ENCODE results near the gene UXS1.
"Not testable (repeated sequence)": the region's sequence is repeated elsewhere in the genome, so short reads cannot be mapped to it uniquely, and the experiment has no call there.

The UXS1 gene

DNA sequence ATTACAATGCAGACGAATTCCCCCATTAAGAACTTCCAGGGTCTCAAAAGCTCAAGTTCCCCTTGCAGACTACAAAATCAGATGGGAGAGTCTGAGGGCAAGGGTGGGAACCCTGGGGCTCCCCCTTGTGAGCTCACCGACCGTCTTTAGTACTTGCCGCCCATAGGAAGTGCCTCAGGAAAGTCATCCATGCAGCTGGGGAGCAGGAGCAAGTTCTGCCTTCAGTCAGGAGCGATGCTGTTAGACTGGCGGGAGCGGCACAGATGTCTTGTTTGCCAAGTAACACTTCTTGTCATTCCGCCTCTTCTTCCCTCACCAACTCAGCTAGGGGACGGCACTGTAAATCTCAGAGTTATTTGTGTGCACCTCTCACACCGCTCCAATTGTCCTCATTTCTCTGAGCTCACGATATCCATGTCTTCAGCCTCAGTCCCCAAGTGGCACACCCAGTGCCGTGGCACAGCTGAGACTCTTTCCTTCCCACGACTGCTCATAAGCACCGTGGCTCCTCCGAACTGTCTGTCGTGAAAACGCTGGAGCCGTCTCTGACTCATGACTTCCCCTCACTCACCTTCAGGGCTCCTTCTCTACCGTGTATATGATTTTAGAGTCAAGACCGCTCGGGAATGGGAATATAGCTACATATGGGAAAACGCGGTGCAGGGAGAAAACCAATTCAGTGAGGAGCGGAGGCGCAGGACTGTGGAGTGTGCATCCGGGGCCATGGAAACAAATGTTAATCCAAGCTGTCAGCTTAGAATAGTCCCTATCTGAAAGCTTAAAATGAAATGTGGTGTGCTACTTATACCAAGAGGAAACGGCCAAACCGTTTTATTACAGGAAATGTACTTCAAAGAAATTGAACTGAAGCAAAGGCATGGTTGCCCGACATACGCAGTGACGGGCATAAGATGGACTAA lies 34.0 kb downstream of the UXS1 start:
- DNase-seq, result no peak

- no peak for DNase-seq
Measured at GRCh38 chr2:106158871-106159270, 35.2 kb downstream of the UXS1 start.

GRCh38 chr2:106158131-106158530 lies 36.0 kb downstream of the UXS1 start:
- no peak for DNase-seq

DNA sequence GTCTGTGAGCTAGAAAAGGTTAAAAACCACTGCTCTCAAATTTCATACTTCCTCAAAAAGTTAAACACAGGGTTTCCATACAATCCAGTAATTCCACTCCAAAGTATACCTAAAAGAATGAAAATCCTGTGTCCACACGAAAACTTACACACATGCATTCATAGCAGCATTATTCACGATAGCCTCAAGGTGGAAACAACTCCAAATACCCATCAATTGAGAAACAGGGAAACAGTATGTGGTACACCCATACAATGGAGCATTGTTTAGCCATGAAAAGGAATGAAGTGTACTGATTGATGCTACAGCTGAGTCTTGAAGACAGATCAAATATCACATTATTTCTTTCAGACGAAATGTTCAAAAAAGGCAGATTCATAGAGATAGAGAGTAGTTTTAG lies 36.7 kb downstream of the UXS1 start:
- DNase-seq, result no peak

DNA sequence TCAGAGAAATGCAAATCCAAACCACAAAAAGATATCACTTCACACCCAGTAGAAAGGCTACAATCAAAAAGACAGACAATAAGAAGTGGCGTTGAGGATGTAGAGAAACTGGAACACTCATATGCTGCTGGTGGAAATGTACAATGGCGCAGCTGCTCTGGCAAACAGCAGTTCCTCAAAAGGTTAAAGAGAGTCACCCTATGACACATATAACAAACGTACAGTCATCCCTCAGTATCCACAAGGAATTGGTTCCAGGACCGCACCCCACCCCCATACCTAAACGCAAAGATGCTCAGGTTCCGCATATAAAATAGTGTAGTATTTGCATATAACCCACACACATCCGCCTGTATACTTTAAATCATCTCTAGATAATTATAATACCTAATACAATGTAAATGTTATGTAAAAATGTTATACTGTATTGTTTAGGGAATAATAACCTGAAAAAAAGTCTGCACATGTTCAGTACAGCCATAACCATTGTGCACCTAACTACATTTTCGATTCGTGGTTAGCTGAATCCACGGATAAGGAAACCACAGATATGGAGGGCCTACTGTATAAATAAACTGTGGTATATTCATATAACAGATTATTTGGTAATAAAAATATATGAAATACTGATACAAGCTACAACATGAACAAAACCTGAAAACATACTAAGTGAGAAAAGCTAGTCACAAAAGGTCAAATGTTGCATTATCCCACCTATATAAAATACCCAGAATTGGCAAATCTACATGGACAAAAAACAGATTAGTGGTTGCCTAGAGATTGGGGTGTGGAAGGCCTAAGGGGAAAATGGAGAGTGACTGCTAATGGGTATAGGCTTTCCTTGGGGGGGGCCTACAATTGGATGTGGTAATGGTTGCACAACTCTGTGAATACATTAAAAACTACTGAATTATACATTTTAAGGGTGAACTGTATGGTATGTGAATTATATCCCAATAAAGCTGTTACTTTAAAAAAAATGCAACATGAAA lies 37.5 kb downstream of the UXS1 start:
- no peak for DNase-seq

DNA sequence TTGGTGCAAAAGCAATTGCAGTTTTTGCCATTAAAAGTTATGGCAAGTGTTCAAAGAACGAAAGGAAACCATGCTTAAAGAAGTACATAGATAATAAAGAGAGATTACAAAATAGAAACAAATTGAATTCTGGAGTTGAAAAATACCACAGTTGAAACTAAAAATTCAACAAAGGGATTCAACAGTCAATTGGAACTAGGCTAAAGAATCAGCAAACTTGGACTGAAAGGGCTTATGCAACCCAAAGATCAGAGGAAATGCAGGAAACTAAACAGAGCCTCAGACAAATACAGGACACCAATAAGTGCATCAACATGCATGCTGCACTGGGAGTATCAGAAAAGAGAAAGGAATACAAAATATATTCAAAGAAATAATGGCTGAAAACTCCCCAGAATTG lies 40.3 kb downstream of the UXS1 start:
- DNase-seq, result no peak

DNA sequence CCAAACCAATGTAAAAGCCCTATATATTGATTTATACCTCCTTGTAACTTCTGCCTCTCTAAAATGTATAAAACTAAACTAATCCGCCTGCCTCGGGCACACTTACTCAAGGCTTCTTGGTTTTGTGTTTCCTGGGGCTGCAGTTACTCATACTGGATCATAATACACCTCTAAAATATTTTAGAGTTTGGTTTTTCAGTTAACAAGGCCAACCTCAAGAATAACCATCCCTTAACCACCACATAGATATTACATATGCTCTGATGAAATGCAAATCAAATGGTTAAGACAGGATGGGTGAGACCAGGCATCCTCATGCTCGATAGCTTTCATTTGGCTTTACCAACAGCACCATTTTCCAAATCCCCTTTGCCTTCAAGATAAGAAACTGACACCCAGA lies 46.4 kb downstream of the UXS1 start:
- DNase-seq, result peak; percentile 32

GRCh38 chr2:106147159-106147558 lies 46.9 kb downstream of the UXS1 start:
- peak; percentile 73 for DNase-seq

GRCh38 chr2:106144621-106145331 lies 49.3 kb downstream of the UXS1 start:
- DNase-seq, result no peak

GRCh38 chr2:106143495-106144215 lies 50.4 kb downstream of the UXS1 start:
- DNase-seq, result no peak

- DNase-seq, result no peak
Measured at GRCh38 chr2:106142683-106143082, 51.4 kb downstream of the UXS1 start.

GRCh38 chr2:106140913-106141312 lies 53.2 kb downstream of the UXS1 start:
- no peak for DNase-seq

DNA sequence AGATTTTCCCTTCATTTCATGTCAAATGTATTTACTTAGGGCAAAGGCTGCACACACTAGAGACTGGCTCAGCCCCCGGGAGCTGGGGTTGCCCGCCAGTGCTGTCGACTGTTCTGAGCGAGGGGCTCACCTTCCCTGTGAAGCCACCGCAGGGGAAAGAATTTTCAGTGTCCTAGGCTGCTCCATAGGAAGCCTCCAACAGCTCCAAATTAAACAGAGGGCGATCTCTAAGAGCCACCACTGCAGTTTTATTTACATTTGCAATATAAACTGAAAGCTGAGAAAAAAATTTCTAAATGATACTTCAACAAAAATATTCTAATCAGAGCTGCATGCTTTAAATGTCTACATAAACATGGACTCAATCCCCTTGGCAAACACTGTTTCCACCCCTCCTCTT lies 54.0 kb downstream of the UXS1 start:
- no peak for DNase-seq

DNA sequence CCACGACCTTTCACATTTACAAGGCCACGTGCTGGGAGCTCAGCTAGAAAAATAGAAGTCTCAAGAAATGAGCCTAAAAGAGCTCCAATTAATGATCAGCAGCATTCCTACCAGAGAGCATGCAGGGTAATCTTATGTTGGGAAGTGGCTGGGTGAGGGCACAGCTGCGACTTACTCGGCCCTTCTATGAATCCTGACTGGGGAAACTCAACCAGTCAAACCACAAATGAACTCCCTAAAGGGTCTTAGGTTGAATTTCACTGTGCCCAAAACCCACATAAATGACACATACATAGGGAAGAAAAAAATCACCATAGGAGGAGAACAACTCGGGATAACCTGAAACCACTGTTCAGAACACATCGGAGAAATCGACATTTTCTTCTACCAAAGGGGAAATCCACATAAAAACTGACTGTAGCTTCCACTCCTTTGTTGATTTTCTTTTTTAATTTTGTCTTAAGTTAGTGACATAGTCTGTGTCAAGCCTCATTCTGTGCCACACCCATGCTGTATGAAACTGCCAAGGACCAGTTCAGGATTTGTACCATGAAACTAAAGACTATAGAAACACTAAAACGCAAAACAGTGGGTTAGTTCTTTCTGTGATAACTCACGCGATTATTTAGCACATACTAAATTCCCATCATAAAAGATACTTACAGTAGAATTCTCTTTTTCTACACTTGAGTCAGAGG lies 54.7 kb downstream of the UXS1 start:
- no peak for DNase-seq

DNA sequence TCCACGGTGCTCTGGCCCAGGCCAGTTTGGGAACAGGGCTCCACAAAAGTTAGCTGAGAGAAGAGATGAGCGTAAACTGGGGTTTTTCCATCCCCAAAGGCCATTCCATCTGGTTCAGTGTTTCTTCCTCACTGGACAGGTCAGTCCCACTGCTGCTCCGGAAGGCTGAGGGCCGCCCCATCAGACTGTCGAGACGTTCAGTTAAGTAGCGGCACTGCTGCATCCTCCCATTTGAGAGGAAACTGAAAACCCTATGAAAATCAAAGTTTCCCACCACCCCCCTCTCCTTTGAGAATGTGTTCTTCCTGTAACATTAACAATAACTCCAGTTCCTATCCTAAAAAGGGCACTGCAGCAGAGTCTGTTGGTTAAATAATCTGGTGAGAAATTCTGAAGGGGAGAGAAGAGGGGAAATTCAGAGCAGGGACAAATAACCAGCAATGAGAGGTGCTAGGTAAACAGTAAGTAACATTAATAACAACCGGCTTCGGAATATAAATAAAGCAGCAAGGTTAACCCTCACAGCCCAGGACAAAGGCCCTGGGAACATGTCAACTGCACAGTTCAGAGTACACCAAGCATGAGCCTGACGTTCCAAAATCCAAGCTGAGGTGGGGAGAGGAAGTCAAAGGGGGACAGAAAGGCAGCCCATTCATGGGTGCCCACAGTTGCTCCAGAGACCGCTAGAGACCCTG lies 55.4 kb downstream of the UXS1 start:
- no peak for DNase-seq

DNA sequence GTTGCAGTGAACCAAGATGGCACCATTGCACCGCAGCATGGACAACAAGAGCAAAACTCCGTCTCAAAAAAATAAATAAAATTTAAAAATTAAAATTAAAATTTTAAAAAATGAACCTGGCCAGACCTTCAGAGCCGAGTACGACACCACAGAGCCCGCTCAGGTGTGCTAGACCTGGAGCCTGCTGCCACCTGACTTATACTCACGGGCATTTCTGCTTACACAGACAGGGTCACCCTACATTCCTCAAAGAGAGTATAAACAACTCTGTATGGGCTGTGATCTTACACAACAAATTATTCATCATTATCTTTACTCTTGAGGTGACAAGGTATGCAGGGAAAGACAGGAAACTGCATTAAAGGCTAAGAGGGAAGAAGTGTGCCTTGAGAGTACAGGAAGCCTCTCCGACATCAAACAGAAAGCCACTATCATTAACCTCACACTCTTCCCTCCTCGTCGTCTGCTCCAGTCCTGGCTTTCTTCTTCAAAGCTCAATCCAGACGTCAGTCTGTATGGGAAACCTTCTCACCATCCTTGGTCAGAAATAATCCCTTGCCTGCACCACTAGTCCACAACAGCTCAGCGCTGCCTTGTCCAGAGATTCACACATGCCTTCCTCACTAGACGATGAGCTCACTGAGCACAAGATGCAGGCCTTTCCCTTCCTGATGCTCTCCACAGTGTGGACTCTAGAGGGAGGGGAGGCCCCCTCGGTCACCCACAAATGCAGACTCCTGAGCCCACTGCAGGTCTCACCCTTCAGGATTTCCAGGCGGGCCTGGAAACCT lies 56.2 kb downstream of the UXS1 start:
- no peak for DNase-seq

DNA sequence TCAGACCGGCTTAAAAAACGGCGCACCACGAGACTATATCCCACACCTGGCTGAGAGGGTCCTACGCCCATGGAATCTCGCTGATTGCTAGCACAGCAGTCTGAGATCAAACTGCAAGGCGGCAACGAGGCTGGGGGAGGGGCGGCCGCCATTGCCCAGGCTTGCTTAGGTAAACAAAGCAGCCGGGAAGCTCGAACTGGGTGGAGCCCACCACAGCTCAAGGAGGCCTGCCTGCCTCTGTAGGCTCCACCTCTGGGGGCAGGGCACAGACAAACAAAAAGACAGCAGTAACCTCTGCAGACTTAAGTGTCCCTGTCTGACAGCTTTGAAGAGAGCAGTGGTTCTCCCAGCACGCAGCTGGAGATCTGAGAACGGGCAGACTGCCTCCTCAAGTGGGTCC lies 62.9 kb downstream of the UXS1 start:
- DNase-seq, result not testable (repeated sequence)

GRCh38 chr2:106130251-106130998 lies 63.7 kb downstream of the UXS1 start:
- DNase-seq, result no peak

DNA sequence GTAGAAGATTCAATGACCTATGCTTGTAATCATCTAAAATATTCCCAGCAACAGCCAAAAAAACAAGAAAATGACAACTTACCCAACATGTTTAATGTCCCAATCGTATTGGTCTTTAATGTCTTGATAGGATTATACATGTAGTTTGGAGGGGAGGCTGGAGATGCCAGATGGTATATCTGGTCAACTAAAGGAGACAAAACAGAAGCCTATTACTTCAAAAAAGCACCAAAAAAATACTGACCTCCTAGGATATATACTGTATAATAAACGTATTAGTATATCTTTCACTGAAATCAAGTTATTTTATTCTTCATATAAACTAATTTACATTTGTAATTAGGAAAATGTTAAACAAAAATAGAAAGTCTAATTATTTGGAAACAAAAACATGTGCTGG lies 64.5 kb downstream of the UXS1 start:
- DNase-seq, result no peak

All from fibroblast of upper back skin (primary cell).